OCI-LY1 (cell line): ENCODE data around the gene CEP85L.

Experiments
- H2AFZ ChIP-seq: fragments of 200-600 bp; sonication (generic), shearing (Covaris generic); 2 replicates; pipeline ENCODE4 v1.6.0; 2014; ENCODE audit warnings: antibody characterized with exemption, mild to moderate bottlenecking, low read length
- H3F3A ChIP-seq: fragments of 200-600 bp; sonication (generic), shearing (Covaris generic); 2 replicates; pipeline ENCODE4 v1.6.0; 2014; ENCODE audit warnings: mild to moderate bottlenecking, antibody characterized with exemption, low read length, moderate library complexity; ENCODE audit not compliant: insufficient read depth
- H3K27ac ChIP-seq: fragments of 200-600 bp; sonication (generic); 2 replicates; pipeline ENCODE4 v1.5.1; 2014; ENCODE audit warnings: low read length, mixed run types, mild to moderate bottlenecking, low read depth; ENCODE audit not compliant: poor library complexity, severe bottlenecking
- H3K27me3 ChIP-seq: fragments of 200-600 bp; sonication (generic); 2 replicates; pipeline ENCODE4 v1.6.0; 2014; ENCODE audit warnings: antibody characterized with exemption, mild to moderate bottlenecking, low read length, moderate library complexity; ENCODE audit not compliant: insufficient read depth
- H3K36me3 ChIP-seq: fragments of 200-600 bp; sonication (generic); 2 replicates; pipeline ENCODE4 v1.6.1; 2014; ENCODE audit warnings: mild to moderate bottlenecking, antibody characterized with exemption, low read length, moderate library complexity, mixed read lengths; ENCODE audit not compliant: insufficient read depth
- H3K4me1 ChIP-seq: fragments of 200-600 bp; sonication (generic); 2 replicates; pipeline ENCODE4 v1.5.1; 2014; ENCODE audit warnings: mild to moderate bottlenecking, low read length, moderate library complexity; ENCODE audit not compliant: insufficient read depth, severe bottlenecking
- H3K4me2 ChIP-seq: fragments of 200-600 bp; sonication (generic), shearing (Covaris generic); 2 replicates; pipeline ENCODE4 v1.6.1; 2014; ENCODE audit warnings: low read length
- H3K4me3 ChIP-seq: fragments of 200-600 bp; sonication (generic); 2 replicates; pipeline ENCODE4 v1.5.1; 2014; ENCODE audit warnings: low read length, low read depth, mild to moderate bottlenecking, mixed read lengths; ENCODE audit not compliant: poor library complexity, severe bottlenecking
- H3K79me2 ChIP-seq: fragments of 200-600 bp; shearing (Covaris generic); 2 replicates; pipeline ENCODE4 v1.6.1; 2016; ENCODE audit warnings: mixed run types, low read length, mixed read lengths; ENCODE audit not compliant: insufficient read depth
- H3K9ac ChIP-seq: fragments of 200-600 bp; sonication (generic), shearing (Covaris generic); 2 replicates; pipeline ENCODE4 v1.6.1; 2014; ENCODE audit warnings: mild to moderate bottlenecking, low read length, mixed read lengths
- H3K9me2 ChIP-seq: fragments of 200-600 bp; sonication (generic), shearing (Covaris generic); 2 replicates; pipeline ENCODE4 v1.6.1; 2014; ENCODE audit warnings: low read depth, mild to moderate bottlenecking, low read length, mixed read lengths
- H3K9me3 ChIP-seq: fragments of 200-600 bp; shearing (Covaris generic); 2 replicates; pipeline ENCODE4 v1.6.1; 2014; ENCODE audit warnings: low read length, mixed read lengths
- H4K20me1 ChIP-seq: fragments of 200-600 bp; sonication (generic), shearing (Covaris generic); 2 replicates; pipeline ENCODE4 v1.6.0; 2016; ENCODE audit warnings: mild to moderate bottlenecking, low read length; ENCODE audit not compliant: insufficient read depth
- EZH2 ChIP-seq: fragments of 200-600 bp; sonication (generic), shearing (Covaris generic); IDR thresholded peaks from 2 replicates; pipeline ENCODE4 v1.8.0; 2017; ENCODE audit warnings: borderline replicate concordance, mixed run types, mild to moderate bottlenecking, antibody characterized with exemption, low read length, moderate library complexity, mixed read lengths
- TF ChIP-seq, protein P1 (sequence below): fragments of 200-600 bp; sonication (generic), shearing (Covaris generic); IDR thresholded peaks from 2 replicates; pipeline ENCODE4 v1.5.1; 2017; ENCODE audit warnings: mild to moderate bottlenecking, antibody characterized with exemption, low read length, moderate library complexity, mixed read lengths

Gene CEP85L

DNA sequence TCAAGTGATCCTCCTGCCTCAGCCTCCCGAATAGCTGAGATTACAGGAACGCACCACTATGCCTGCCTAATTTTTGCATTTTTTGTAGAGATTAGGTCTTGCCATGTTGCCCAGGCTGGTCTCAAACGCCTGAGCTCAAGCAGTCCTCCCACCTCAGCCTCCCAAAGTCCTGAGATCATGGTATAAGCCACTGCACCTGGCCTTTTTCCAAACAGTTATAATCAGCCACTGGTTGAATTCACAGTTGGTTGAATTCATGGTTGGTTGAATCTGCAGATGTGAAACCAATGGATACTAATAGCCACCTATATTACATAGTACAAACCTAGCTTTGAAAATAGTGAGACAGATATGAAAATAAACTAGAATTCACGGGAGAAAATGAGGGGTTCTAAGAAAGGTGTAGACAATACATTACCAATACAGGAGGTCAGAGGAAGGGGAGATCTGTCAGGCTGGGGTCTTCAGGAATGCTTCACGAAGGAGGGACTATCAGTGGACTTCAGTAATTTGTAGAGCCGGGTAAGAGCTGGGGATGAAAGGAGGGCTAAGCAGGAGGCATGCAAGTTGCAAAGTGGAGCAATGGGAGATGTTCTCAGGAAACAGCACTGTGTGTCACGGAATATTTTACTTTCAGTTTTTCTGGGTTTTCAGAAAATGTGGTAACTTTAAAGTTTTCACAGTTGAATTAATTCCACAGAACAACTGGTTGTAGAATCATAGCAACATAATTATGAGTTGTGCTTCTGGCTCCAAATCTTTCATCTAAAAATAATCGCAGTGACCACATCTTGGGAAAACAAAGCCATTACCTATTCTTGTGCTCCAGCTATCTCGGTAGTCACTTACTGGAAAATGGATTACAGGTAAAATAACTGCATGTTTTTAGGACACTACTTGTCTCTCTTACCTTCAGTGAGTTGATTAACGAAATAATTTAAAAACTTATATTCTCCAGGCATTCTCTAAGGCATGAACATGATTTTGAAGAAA lies 12.9 kb upstream of the CEP85L start:
- peaks cover 22% of the 10 kb centered on the region for H3K4me1 ChIP-seq
- no peaks in the 10 kb centered on the region for H3K79me2 ChIP-seq
- no peak overlapping the region for H3K27ac ChIP-seq
- H3K36me3 ChIP-seq = no peaks in the 10 kb centered on the region
- H2AFZ ChIP-seq = no peak overlapping the region
- no peaks in the 10 kb centered on the region for H3K9me3 ChIP-seq
- no peak overlapping the region; the same call in 1 of the 2 replicates for H3K9ac ChIP-seq
- no peak for TF ChIP-seq EZH2
- TF ChIP-seq, protein P1, sequence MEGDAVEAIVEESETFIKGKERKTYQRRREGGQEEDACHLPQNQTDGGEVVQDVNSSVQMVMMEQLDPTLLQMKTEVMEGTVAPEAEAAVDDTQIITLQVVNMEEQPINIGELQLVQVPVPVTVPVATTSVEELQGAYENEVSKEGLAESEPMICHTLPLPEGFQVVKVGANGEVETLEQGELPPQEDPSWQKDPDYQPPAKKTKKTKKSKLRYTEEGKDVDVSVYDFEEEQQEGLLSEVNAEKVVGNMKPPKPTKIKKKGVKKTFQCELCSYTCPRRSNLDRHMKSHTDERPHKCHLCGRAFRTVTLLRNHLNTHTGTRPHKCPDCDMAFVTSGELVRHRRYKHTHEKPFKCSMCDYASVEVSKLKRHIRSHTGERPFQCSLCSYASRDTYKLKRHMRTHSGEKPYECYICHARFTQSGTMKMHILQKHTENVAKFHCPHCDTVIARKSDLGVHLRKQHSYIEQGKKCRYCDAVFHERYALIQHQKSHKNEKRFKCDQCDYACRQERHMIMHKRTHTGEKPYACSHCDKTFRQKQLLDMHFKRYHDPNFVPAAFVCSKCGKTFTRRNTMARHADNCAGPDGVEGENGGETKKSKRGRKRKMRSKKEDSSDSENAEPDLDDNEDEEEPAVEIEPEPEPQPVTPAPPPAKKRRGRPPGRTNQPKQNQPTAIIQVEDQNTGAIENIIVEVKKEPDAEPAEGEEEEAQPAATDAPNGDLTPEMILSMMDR = no peak
- no peaks in the 10 kb centered on the region for H3K9me2 ChIP-seq
- H3K4me2 ChIP-seq = peak overlapping the region; percentile 38
- H3F3A ChIP-seq = no peaks in the 10 kb centered on the region
- H3K4me3 ChIP-seq = peak overlapping the region; percentile 25
- no peaks in the 10 kb centered on the region for H4K20me1 ChIP-seq
- H3K27me3 ChIP-seq = no peaks in the 10 kb centered on the region

DNA sequence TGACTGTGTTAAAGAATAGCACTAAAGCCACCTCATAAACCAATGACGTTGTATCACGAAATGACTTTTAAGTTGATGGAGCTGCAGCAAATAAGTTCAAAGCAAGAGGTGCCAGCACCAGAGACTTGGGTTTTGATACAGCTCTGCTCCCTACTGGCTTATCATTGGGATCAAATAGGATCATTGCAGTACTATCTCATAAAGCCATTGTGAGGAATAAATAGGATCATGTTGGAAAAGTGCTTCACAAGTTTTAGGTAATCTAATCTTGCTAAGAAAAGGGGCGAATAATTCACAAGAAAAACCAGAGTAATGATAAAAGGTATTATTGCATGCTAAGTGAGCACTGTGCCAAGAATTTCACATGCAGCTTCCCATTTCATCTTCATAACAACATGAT lies 10.4 kb upstream of the CEP85L start:
- Histone ChIP-seq H3K4me2 (no peak overlapping the region), H3K4me3 (no peak overlapping the region), H3K9ac (no peak overlapping the region)

DNA sequence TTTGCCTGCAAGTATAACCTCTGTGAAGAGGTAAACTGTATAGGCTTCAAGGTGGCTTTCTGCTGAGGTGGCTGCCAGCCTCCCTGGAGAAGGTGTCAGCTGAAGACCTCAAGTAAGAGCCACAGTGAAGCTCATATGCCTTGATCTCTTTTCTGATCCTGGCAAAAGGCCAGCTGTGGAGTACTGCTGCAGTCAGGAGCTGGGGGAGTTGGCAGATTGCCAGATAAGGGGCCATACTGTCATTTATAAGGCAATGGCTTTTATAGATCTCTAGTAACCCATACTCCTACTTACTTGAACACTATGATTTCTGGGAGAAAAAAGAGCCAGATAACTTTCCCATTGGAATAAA lies 8.8 kb upstream of the CEP85L start:
- H3K9me2 ChIP-seq = no peaks in the 10 kb centered on the region
- no peaks in the 10 kb centered on the region for H4K20me1 ChIP-seq
- H3K4me1 ChIP-seq = peaks cover 26% of the 10 kb centered on the region
- no peaks in the 10 kb centered on the region for H3F3A ChIP-seq
- no peaks in the 10 kb centered on the region for H3K27me3 ChIP-seq
- H3K4me2 ChIP-seq = no peak overlapping the region
- H2AFZ ChIP-seq = no peak overlapping the region
- no peak overlapping the region for H3K4me3 ChIP-seq
- no peak overlapping the region for H3K9ac ChIP-seq
- no peaks in the 10 kb centered on the region for H3K79me2 ChIP-seq
- H3K9me3 ChIP-seq = no peaks in the 10 kb centered on the region
- TF ChIP-seq EZH2 = no peak
- TF ChIP-seq, protein P1 = no peak
- no peak overlapping the region for H3K27ac ChIP-seq
- no peaks in the 10 kb centered on the region for H3K36me3 ChIP-seq

More for the DNA sequence above, 10.4 kb upstream of the CEP85L start:
- Histone ChIP-seq H3K9me3 (no peaks in the 10 kb centered on the region), H4K20me1 (no peaks in the 10 kb centered on the region), H3K4me1 (peaks cover 24% of the 10 kb centered on the region), H3F3A (no peaks in the 10 kb centered on the region), H3K79me2 (no peaks in the 10 kb centered on the region), H3K36me3 (no peaks in the 10 kb centered on the region), H3K27ac (no peak overlapping the region), H2AFZ (no peak overlapping the region), H3K27me3 (no peaks in the 10 kb centered on the region), H3K9me2 (no peaks in the 10 kb centered on the region)
- TF ChIP-seq, protein P1 = no peak
- no peak for TF ChIP-seq EZH2
